IPS-18a (cell line): Measurements from ENCODE around the gene FOXK2.
"Not testable (repeated sequence)": the region's sequence is repeated elsewhere in the genome, so short reads cannot be mapped to it uniquely, and the experiment has no call there.

Source experiments
- H3K27ac ChIP-seq: one replicate; pipeline ENCODE4 v1.5.1; 2013; ENCODE audit warnings: low read length
- H3K27me3 ChIP-seq: one replicate; pipeline ENCODE4 v1.6.1; 2013; ENCODE audit warnings: mild to moderate bottlenecking, low read length; ENCODE audit not compliant: control insufficient read depth, insufficient read depth
- H3K36me3 ChIP-seq: one replicate; pipeline ENCODE4 v1.6.1; 2013; ENCODE audit warnings: low read depth, low read length; ENCODE audit not compliant: control insufficient read depth
- H3K4me1 ChIP-seq: one replicate; pipeline ENCODE4 v1.6.1; 2013; ENCODE audit warnings: low read depth, low read length; ENCODE audit not compliant: control insufficient read depth
- H3K4me3 ChIP-seq: one replicate; pipeline ENCODE4 v1.5.1; 2013; ENCODE audit warnings: low read length
- H3K9ac ChIP-seq: one replicate; pipeline ENCODE4 v1.6.1; 2013; ENCODE audit warnings: mild to moderate bottlenecking, low read length, moderate library complexity
- H3K9me3 ChIP-seq: one replicate; pipeline ENCODE4 v1.6.1; 2013; ENCODE audit warnings: low read depth, low read length; ENCODE audit not compliant: control insufficient read depth

FOXK2 gene

GRCh38 chr17:82542439-82542838 lies 22.9 kb downstream of the FOXK2 start:
- Histone ChIP-seq H3K27ac (no peak overlapping the region), H3K27me3 (no peaks in the 10 kb centered on the region), H3K4me1 (peaks cover 3% of the 10 kb centered on the region), H3K4me3 (no peak overlapping the region), H3K9ac (no peak overlapping the region), H3K9me3 (no peaks in the 10 kb centered on the region), H3K36me3 (no peaks in the 10 kb centered on the region)

GRCh38 chr17:82544431-82545070 lies 25.0 kb downstream of the FOXK2 start:
- H3K4me3 ChIP-seq, result no peak overlapping the region
- H3K27me3 ChIP-seq, result no peaks in the 10 kb centered on the region
- no peak overlapping the region for H3K27ac ChIP-seq
- peaks cover 3% of the 10 kb centered on the region for H3K4me1 ChIP-seq
- H3K9me3 ChIP-seq, result no peaks in the 10 kb centered on the region
- H3K9ac ChIP-seq, result no peak overlapping the region
- no peaks in the 10 kb centered on the region for H3K36me3 ChIP-seq

- no peaks in the 10 kb centered on the region for H3K27me3 ChIP-seq
- H3K4me3 ChIP-seq, result no peak overlapping the region
- no peak overlapping the region for H3K9ac ChIP-seq
- no peak overlapping the region for H3K27ac ChIP-seq
- peaks cover 3% of the 10 kb centered on the region for H3K4me1 ChIP-seq
- H3K9me3 ChIP-seq, result no peaks in the 10 kb centered on the region
- H3K36me3 ChIP-seq, result no peaks in the 10 kb centered on the region
These were observed 25.5 kb downstream of the FOXK2 start for GRCh38 chr17:82545071-82545462.

- Histone ChIP-seq H3K9ac (no peak overlapping the region), H3K9me3 (no peaks in the 10 kb centered on the region), H3K27me3 (no peaks in the 10 kb centered on the region), H3K36me3 (no peaks in the 10 kb centered on the region), H3K4me1 (no peaks in the 10 kb centered on the region), H3K4me3 (no peak overlapping the region), H3K27ac (no peak overlapping the region)
These were observed 28.4 kb downstream of the FOXK2 start for GRCh38 chr17:82547981-82548380.

GRCh38 chr17:82548681-82549303 lies 29.3 kb downstream of the FOXK2 start:
- Histone ChIP-seq H3K27ac (no peak overlapping the region), H3K4me1 (peaks cover 4% of the 10 kb centered on the region), H3K9me3 (no peaks in the 10 kb centered on the region), H3K4me3 (no peak overlapping the region), H3K36me3 (no peaks in the 10 kb centered on the region), H3K27me3 (no peaks in the 10 kb centered on the region), H3K9ac (no peak overlapping the region)

GRCh38 chr17:82551779-82552457 lies 32.4 kb downstream of the FOXK2 start:
- no peak overlapping the region for H3K27ac ChIP-seq
- H3K36me3 ChIP-seq, result no peaks in the 10 kb centered on the region
- no peak overlapping the region for H3K4me3 ChIP-seq
- no peaks in the 10 kb centered on the region for H3K27me3 ChIP-seq
- no peaks in the 10 kb centered on the region for H3K9me3 ChIP-seq
- H3K4me1 ChIP-seq, result peaks cover 8% of the 10 kb centered on the region
- no peak overlapping the region for H3K9ac ChIP-seq

- no peaks in the 10 kb centered on the region for H3K9me3 ChIP-seq
- no peak overlapping the region for H3K27ac ChIP-seq
- H3K9ac ChIP-seq, result no peak overlapping the region
- no peaks in the 10 kb centered on the region for H3K27me3 ChIP-seq
- H3K36me3 ChIP-seq, result no peaks in the 10 kb centered on the region
- peaks cover 8% of the 10 kb centered on the region for H3K4me1 ChIP-seq
- no peak overlapping the region for H3K4me3 ChIP-seq
These were observed 33.0 kb downstream of the FOXK2 start for GRCh38 chr17:82552580-82552979.

- no peaks in the 10 kb centered on the region for H3K36me3 ChIP-seq
- H3K9me3 ChIP-seq, result no peaks in the 10 kb centered on the region
- no peak overlapping the region for H3K27ac ChIP-seq
These were observed 33.8 kb downstream of the FOXK2 start for GRCh38 chr17:82553210-82553930.

GRCh38 chr17:82557510-82557909 lies 38.0 kb downstream of the FOXK2 start:
- not testable (repeated sequence) for H3K4me1 ChIP-seq, H3K36me3 ChIP-seq, H3K27ac ChIP-seq

More at GRCh38 chr17:82553210-82553930, 33.8 kb downstream of the FOXK2 start:
- H3K9ac ChIP-seq, result no peak overlapping the region
- H3K4me3 ChIP-seq, result no peak overlapping the region
- H3K27me3 ChIP-seq, result no peaks in the 10 kb centered on the region
- H3K4me1 ChIP-seq, result peaks cover 8% of the 10 kb centered on the region

GRCh38 chr17:82559566-82560251 lies 40.2 kb downstream of the FOXK2 start:
- no peaks in the 10 kb centered on the region for H3K4me1 ChIP-seq
- H3K4me3 ChIP-seq, result no peak overlapping the region
- H3K9me3 ChIP-seq, result no peaks in the 10 kb centered on the region

More at GRCh38 chr17:82557510-82557909, 38.0 kb downstream of the FOXK2 start:
- not testable (repeated sequence) for H3K27me3 ChIP-seq, H3K9me3 ChIP-seq, H3K9ac ChIP-seq, H3K4me3 ChIP-seq

GRCh38 chr17:82560252-82560642 lies 40.7 kb downstream of the FOXK2 start:
- no peaks in the 10 kb centered on the region for H3K4me1 ChIP-seq
- no peak overlapping the region for H3K4me3 ChIP-seq
- no peak overlapping the region for H3K27ac ChIP-seq
- peaks cover 11% of the 10 kb centered on the region for H3K36me3 ChIP-seq
- H3K9me3 ChIP-seq, result no peaks in the 10 kb centered on the region
- H3K9ac ChIP-seq, result no peak overlapping the region
- H3K27me3 ChIP-seq, result no peaks in the 10 kb centered on the region

More at GRCh38 chr17:82559566-82560251, 40.2 kb downstream of the FOXK2 start:
- H3K27me3 ChIP-seq, result no peaks in the 10 kb centered on the region
- peaks cover 5% of the 10 kb centered on the region for H3K36me3 ChIP-seq
- no peak overlapping the region for H3K9ac ChIP-seq
- H3K27ac ChIP-seq, result no peak overlapping the region
